MM.1S (cell line): ENCODE results near the gene TTC28.

Experiments
- EZH2 ChIP-seq: fragments of 300-600 bp; sonication (generic); optimal IDR thresholded peaks from 2 replicates; pipeline ENCODE3; 2017; ENCODE audit warnings: low read depth, mild to moderate bottlenecking, antibody characterized with exemption, low read length, mixed read lengths
- EZH2phosphoT487 ChIP-seq: fragments of 300-600 bp; sonication (generic); IDR thresholded peaks from 2 replicates; pipeline ENCODE4 v1.6.1; 2018; ENCODE audit warnings: antibody characterized with exemption, low read length

DNA sequence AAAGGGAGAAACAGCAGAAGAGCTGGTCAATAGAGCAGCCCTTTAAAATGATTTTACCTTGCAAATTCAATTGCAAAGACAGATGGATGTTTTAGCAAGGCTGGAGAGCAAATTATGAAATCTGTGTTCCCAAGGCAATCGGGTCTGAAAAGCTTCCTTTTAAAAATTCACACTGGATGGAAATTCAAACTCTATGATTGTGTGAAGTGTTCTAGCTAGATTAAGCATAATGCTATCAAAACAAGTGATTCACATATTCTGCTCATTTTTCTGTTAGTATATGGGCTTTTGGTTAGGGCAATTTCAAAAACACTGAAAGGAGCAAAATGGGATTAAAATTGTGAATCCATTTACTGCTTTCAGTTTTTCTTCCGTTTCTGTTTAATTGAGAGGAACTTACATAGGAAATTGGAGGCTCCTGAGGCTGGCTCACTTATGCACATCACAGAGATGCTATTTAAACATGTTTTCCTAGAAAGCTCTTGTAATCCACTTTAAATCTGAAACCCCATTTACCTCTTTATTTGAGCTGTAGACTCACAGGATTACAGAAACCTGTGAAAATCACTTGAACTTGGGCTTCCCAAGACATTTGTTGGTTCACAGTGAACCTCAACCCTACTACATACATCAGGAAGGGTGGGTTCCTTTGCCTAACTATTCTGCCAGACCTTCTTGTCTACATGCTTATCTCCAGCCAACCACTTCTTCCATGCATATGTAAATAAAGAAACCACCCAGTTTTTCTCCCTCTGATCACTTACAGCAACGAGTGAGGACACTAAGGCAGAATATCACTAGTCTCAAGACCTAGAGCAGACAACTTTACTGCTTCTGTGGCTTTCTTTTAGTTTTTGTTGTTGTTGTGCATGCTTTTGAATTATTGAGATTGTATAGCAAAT is 558.7 kb downstream of the TTC28 start:
- no peak for TF ChIP-seq EZH2
- no peak for TF ChIP-seq EZH2phosphoT487
